Fibroblast of skin of abdomen (primary cell): ENCODE measurements around the gene CD4.

Source experiments
- DNase-seq: peaks from one replicate; pipeline ENCODE4 v3.0.0-alpha.2; 2013

Gene CD4

DNA sequence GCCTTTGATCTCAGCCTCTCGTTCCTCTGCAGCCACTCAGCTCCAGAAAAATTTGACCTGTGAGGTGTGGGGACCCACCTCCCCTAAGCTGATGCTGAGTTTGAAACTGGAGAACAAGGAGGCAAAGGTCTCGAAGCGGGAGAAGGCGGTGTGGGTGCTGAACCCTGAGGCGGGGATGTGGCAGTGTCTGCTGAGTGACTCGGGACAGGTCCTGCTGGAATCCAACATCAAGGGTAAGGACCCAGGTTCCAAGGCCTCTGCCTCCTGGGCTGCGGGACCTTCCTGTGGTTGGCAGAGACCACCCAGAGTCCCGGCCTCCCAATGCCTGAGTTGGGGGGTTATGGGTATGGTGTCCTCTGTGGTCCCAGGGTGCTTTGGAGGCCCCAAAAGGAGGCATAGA lies 27.8 kb downstream of the CD4 start:
- no peak for DNase-seq

DNA sequence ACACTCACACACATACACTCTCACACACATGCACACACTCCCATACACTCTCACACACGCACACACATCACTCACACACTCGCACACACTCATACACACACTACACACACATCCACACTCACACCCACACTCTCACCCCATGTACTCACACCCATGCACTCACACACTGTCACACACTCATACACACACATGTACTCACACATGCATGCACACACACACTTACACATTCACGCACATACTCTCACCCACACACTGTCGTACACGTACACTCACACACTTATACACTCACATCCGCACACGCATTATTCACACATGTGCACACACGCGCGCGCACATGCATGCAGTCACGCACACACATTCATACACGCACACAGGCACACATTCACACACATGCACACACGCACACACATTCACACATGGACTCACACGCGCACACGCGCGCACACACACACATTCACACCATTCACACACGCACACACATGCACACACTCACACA lies 28.4 kb downstream of the CD4 start:
- DNase-seq = no peak

DNA sequence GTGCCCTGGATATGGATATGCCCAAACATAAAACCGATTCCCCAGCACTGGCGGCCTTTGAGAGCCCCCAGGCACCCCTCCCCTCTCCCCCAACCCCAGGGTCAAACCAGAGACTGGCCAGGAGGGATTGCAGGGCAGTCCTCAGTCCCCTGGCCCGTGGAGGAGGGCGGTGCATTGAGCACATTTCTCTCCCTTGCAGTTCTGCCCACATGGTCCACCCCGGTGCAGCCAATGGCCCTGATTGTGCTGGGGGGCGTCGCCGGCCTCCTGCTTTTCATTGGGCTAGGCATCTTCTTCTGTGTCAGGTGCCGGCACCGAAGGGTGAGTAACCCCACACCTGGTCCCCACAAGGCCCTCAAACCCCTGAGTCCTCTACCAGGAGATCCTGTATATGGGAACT lies 28.9 kb downstream of the CD4 start:
- no peak for DNase-seq

- DNase-seq = no peak
These were observed 29.3 kb downstream of the CD4 start for GRCh38 chr12:6818645-6819044.

- no peak for DNase-seq
These were observed 30.0 kb downstream of the CD4 start for GRCh38 chr12:6819106-6820030.

DNA sequence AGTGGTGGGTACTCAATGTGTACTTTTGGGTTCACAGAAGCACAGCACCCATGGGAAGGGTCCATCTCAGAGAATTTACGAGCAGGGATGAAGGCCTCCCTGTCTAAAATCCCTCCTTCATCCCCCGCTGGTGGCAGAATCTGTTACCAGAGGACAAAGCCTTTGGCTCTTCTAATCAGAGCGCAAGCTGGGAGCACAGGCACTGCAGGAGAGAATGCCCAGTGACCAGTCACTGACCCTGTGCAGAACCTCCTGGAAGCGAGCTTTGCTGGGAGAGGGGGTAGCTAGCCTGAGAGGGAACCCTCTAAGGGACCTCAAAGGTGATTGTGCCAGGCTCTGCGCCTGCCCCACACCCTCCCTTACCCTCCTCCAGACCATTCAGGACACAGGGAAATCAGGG lies 30.8 kb downstream of the CD4 start:
- no peak for DNase-seq

- peak; percentile 61 for DNase-seq
These were observed 32.5 kb downstream of the CD4 start, which contains the start of gene GPR162 for GRCh38 chr12:6821591-6822425. GPR162 (plus strand) TSS chr12:6821821; CDS start chr12:6823899, 2,078 bp downstream.

DNA sequence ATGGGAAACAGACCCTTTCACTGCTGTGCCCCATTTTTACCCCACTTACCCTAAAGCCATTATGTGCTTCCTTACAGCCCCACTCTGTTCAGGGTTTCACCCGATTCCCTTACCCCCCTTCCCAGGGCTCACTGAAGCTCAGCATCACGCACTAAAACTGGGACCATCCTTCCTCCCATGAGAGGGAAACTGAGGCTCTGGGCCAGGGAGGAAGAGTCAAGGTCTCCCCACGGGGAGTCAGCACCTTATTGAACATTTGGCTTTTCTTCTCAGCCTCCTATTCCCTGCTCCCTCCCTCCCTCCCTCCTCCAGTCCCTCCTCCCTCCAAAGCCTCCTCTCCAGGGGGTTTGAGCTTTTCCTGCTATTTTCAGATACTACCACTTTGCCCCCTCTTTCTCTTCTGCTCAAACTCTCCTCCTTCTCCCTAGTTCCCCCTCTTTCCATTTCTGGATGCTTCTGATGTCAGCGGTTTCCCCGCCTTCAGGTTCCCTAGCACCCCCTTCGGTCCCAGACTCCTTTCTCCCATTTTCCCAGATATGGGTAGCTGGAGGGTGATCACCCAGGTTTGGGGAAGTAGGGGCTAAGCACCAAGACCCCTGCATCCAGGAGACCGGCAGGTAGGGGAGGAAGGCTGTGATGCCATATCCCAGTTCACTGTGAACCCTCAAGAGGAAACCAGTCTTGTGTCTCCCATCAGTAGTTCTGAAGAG lies 33.3 kb downstream of the CD4 start:
- no peak for DNase-seq

DNA sequence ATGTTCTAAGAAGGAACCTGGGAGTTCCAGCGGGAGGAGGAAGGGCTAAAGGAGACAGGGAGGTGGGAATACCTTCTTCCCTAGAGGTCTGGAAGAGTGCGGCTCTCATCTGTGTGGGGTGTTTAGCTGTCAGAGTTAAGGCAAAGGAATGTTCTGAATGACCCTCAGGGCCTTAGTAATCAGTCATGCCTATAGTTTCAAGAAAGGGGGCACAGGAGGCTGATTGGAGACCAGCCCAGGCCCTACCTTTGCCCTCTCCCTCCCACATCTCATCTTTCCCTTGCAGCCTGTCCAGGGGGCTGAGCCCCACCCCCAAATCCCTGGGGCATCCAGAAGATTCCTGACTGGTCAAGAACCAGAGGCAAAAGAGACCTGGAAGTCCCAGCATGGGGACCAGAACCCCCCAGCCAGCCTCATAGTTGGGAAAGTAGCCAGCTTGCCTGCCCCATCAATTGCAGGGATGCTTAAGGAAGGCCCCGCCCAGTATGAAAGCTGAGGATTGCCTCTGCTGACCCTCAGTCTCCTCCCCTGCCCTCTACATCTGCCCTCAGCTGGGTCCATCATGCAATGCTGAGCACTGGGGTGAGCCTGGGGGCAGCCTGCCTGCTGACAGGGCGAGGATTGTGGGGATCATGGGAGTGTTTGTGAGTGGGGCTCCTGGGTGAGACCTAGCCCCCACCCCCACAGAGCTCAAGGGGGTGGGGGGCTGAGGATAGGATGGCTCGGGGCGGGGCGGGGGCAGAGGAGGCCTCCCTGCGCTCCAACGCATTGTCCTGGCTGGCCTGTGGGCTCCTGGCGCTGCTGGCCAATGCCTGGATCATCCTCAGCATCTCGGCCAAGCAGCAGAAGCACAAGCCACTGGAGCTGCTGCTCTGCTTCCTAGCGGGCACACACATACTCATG lies 34.1 kb downstream of the CD4 start:
- no peak for DNase-seq

- DNase-seq = no peak
These were observed 34.9 kb downstream of the CD4 start for GRCh38 chr12:6824085-6824775.

- peak; percentile 35 for DNase-seq
These were observed 35.6 kb downstream of the CD4 start for GRCh38 chr12:6824901-6825381.

DNA sequence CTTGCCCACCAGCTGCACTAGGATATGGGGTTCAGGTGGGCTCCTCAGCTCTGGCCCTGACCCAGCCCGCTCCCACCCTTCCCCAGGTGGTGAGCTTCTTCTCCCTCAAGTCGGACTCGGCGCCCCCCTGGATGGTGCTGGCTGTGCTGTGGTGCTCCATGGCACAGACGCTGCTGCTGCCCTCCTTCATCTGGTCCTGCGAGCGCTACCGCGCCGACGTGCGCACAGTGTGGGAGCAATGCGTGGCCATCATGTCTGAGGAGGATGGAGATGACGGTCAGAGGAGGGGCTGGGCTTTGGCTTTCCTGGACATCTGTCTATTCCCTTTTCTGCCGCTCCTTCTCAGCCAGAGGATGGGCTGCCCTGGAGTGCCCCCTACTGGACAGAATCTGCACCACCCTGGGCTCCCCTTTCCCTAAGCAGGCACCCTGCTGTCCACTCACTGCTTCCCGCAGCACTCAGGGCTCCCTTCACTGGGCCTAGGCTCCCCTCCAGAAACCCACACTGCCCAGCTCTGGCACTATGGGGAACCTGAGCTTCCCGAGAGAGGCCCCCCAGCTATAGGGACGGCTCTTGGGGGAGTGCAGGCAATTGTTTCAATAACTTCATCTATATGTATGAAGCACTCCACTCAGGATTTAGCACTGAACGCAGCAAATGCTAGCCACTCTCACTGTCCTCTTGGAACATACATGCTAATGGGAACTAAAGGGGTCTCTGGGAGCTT lies 36.2 kb downstream of the CD4 start:
- DNase-seq = peak; percentile 84

DNA sequence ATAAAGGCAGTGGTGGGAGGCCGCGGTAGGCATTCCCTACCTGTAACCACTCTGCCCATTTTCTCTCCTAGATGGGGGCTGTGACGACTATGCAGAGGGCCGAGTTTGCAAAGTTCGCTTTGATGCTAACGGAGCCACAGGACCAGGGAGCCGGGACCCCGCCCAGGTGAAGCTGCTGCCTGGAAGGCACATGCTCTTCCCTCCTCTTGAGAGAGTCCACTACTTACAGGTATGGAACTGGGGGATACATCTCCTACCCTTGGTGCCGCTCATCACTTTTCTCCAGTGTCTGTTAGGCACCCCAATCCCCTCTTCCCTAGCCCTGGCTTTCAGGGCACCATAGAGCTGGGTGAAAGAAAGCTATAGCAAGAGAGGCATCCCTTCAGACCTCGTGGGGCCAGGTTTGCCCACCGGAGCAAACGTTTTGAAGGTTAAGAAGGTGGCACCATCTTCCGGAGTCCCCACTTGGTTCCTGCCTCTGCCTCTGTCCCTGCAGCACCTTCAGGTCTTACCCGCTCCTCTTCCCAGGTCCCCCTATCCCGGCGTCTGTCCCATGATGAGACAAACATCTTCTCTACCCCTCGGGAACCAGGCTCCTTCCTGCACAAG lies 36.9 kb downstream of the CD4 start:
- no peak for DNase-seq

- no peak for DNase-seq
These were observed 37.6 kb downstream of the CD4 start for GRCh38 chr12:6826734-6827436.

DNA sequence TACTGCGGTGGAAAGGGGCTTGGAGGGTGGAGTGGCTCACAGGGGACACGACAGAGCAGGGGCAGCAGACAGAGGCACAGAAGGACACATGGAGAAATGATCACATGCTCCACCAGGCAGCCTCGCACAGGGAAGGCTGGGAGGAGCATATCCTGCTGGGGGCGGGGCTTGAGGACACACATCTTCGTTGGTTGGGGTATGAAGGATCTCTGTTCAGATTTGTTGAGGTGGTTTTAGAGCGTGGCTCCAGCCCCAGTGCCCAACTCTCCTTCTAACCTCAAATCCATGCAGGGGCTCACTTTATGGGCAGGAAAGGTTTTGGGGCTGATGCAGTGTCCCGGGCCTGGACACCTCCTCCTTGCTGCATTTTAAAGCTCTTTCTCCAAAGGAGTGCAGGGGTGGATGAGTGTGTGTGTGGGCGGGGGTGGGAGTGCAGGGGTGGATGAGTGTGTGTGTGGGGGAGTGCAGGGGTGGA lies 38.1 kb downstream of the CD4 start:
- peak; percentile 85 for DNase-seq

DNA sequence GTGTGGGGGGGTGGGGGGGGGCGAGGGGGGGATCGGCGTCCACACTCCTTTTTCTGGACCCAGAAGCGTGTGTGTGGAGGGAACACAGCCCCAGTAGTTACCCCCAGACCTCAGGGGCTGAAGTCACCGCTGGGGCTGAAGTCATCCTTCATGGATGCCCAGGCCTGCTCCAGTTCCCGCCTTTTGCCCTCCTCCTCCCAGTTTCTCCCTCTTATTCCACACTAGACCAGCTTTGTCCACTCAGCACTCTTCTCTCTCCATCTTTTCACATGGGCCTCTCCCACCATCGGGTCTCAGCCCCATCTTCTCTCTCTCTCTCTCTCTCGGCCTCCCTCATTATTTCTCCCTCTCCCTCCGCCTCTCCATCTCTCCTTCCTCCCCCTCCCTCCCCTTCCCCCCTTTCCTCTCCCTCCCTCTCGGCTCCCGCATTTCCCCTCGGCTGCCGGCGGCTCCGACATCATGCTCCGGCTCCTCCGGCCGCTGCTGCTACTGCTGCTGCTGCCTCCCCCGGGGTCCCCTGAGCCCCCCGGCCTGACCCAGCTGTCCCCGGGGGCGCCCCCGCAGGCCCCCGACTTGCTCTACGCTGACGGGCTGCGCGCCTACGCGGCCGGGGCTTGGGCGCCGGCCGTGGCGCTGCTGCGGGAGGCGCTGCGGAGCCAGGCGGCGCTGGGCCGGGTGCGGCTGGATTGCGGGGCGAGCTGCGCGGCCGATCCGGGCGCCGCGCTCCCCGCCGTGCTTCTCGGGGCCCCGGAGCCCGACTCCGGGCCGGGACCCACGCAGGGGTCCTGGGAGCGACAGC lies 38.9 kb downstream of the CD4 start, which contains the start of gene P3H3:
Gene P3H3, plus strand, starts transcription at position 426 of the 799 bp plus-strand sequence. Its CDS starts 34 bp downstream, at position 460.
- peak; percentile 62 for DNase-seq

DNA sequence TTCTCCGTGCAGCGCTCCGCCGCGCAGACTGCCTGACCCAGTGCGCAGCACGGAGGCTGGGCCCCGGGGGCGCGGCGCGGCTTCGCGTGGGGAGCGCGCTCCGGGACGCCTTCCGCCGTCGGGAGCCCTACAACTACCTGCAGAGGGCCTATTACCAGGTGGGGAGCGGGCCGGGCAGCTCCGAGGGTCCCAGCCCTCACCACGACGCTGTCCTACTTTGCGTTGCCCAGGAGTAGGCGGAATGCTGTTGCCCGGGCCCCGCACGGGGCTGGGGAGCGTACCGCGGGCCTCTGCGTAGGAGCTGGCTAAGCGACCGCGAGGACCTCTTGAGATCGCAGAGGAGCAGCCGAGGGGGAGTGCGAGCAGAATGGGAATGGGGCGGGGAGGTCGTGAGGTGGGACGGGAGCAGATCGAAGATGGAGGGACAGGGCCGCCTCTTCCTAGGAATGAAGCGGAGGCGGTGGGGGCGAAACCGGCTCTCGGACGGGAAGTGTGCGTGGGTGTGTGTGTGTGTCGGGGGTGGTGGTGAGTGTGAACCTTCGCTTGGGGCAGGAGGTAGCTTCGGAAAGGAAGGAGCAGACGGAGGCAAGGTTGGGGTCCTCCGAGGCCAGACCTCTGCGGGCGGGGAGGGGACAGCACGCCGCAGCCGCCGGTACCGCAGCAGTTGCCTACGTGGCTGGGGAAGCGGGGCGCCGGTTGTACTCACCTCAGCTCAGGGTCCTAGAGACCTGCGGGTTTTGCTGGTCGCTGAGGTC lies 39.6 kb downstream of the CD4 start:
- peak; percentile 60 for DNase-seq
